Measurements from ENCODE around the gene NUBP1. TPM values are rescaled to one million over a fixed set of nuclear protein-coding genes. Genes with fewer than 3 reads are reported as not detected.
"Not testable (repeated sequence)": the region's sequence is repeated elsewhere in the genome, so short reads cannot be mapped to it uniquely, and the experiment has no call there.

Gene NUBP1
- polyA plus RNA-seq, 3 donors = 52.8 to 56.6 (median 54.3) TPM

DNA sequence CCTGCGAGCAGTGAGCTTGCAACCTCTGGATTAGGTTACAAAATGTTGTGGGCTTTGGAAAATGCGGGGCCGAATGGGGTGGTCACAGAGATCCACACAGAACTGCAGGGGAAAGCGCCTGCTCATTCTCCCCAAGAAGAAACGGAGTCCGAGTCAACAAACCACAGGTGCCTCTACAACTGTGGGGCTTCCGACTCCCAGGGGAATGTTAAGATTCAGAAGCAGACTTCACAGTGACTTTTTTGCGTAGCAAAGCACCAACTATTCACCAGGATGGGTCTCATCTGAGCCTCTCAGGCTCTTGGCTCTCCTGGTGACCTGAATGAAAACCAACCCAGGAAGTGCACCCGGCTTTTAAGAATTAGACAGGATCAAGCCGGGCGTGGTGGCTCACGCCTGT is 33.7 kb downstream of the NUBP1 start:
- no peak overlapping the region for H3K4me3 Mint-ChIP-seq
- Histone ChIP-seq H3K79me2 (ENCODE audit: insufficient read depth, low read length) (no peaks in the 10 kb centered on the region), H3K4me3 (replicated peaks in 1 of 3; ENCODE audit: low read depth in 2 of 3, low read length in 3 of 3) (no peak overlapping the region), H3K4me1 (ENCODE audit: control insufficient read depth in 1 of 2, insufficient read depth in 2 of 2, low read length in 2 of 2) (peaks cover 16 to 17% of the 10 kb centered on the region in 2 donors), H2AFZ (ENCODE audit: insufficient read depth, low read depth, low read length, poor library complexity, severe bottlenecking) (no peak overlapping the region), H4K20me1 (ENCODE audit: insufficient read depth, low read length) (no peaks in the 10 kb centered on the region), H3K9ac (ENCODE audit: insufficient read depth, low read length, poor library complexity, severe bottlenecking) (no peak overlapping the region), H3K9me3 (replicated peaks in 1 of 2; ENCODE audit: control insufficient read depth in 1 of 2, insufficient read depth in 1 of 2, low read length in 2 of 2) (no peaks in the 10 kb centered on the region), H3K27ac (ENCODE audit: low read depth in 1 of 2, low read length in 2 of 2) (no peak overlapping the region), H3K4me2 (replicated peaks; ENCODE audit: extremely low read depth, low read length, poor library complexity, severe bottlenecking) (no peak overlapping the region), H3K36me3 (replicated peaks in 1 of 2; ENCODE audit: control insufficient read depth in 1 of 2, insufficient read depth in 2 of 2, low read length in 2 of 2) (no peaks in the 10 kb centered on the region), H3K27me3 (ENCODE audit: control insufficient read depth in 2 of 2, insufficient read depth in 2 of 2, low read length in 2 of 2) (no peaks in the 10 kb centered on the region)
- no peaks in the 10 kb centered on the region for H3K36me3 Mint-ChIP-seq
- 93% methylated on average over 11 of the region's 12 CpGs for WGBS (ENCODE audit: insufficient coverage)
- peak overlapping the region in 1 of 7 donors; percentile 32 for H3K27ac Mint-ChIP-seq
- TF ChIP-seq, protein P1, sequence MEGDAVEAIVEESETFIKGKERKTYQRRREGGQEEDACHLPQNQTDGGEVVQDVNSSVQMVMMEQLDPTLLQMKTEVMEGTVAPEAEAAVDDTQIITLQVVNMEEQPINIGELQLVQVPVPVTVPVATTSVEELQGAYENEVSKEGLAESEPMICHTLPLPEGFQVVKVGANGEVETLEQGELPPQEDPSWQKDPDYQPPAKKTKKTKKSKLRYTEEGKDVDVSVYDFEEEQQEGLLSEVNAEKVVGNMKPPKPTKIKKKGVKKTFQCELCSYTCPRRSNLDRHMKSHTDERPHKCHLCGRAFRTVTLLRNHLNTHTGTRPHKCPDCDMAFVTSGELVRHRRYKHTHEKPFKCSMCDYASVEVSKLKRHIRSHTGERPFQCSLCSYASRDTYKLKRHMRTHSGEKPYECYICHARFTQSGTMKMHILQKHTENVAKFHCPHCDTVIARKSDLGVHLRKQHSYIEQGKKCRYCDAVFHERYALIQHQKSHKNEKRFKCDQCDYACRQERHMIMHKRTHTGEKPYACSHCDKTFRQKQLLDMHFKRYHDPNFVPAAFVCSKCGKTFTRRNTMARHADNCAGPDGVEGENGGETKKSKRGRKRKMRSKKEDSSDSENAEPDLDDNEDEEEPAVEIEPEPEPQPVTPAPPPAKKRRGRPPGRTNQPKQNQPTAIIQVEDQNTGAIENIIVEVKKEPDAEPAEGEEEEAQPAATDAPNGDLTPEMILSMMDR (IDR thresholded peaks at IDR 0.05) = no peak
- no peaks in the 10 kb centered on the region for H3K27me3 Mint-ChIP-seq (ENCODE audit: low read depth in 3 of 3)
- H3K9me3 Mint-ChIP-seq = peaks cover 0 to 2% (median 0%) of the 10 kb centered on the region in 7 donors
- intact Hi-C loops (cut with micrococcal nuclease) = no loop called here
- DNase-seq = no peak
- peaks cover 20% of the 10 kb centered on the region for H3K4me1 Mint-ChIP-seq

DNA sequence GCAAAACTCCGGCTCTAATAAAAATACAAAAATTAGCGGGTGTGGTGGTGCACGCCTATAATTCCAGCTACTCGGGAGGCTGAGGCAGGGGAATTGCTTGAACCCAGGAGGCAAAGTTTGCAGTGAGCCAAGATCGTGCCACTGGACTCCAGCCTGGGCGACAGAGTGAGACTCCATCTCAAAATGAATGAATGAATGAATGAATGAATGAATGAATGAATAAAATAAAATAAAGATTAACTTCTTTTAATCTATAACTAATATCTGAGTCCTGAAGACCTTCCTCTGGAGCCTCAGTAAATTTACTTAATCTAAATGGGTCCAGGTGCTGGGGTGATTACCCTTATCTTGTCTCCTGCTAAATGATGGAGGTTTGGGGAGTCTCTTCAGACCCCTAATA is 36.3 kb downstream of the NUBP1 start:
- H3K36me3 Mint-ChIP-seq; H4K20me1 ChIP-seq (ENCODE audit: insufficient read depth, low read length); H3K27ac Mint-ChIP-seq: not testable (repeated sequence)

More for the DNA sequence above, 36.3 kb downstream of the NUBP1 start:
- H3K27ac ChIP-seq (ENCODE audit: low read depth in 1 of 2, low read length in 2 of 2); intact Hi-C loops (cut with micrococcal nuclease); DNase-seq; H3K79me2 ChIP-seq (ENCODE audit: insufficient read depth, low read length); H3K27me3 Mint-ChIP-seq (ENCODE audit: low read depth in 3 of 3); H2AFZ ChIP-seq (ENCODE audit: insufficient read depth, low read depth, low read length, poor library complexity, severe bottlenecking); H3K4me3 ChIP-seq (replicated peaks in 1 of 3; ENCODE audit: low read depth in 2 of 3, low read length in 3 of 3); H3K4me2 ChIP-seq (replicated peaks; ENCODE audit: extremely low read depth, low read length, poor library complexity, severe bottlenecking); H3K4me1 ChIP-seq (ENCODE audit: control insufficient read depth in 1 of 2, insufficient read depth in 2 of 2, low read length in 2 of 2); H3K9me3 Mint-ChIP-seq; H3K9me3 ChIP-seq (replicated peaks in 1 of 2; ENCODE audit: control insufficient read depth in 1 of 2, insufficient read depth in 1 of 2, low read length in 2 of 2); H3K27me3 ChIP-seq (ENCODE audit: control insufficient read depth in 2 of 2, insufficient read depth in 2 of 2, low read length in 2 of 2); H3K36me3 ChIP-seq (replicated peaks in 1 of 2; ENCODE audit: control insufficient read depth in 1 of 2, insufficient read depth in 2 of 2, low read length in 2 of 2); H3K4me3 Mint-ChIP-seq; H3K9ac ChIP-seq (ENCODE audit: insufficient read depth, low read length, poor library complexity, severe bottlenecking); H3K4me1 Mint-ChIP-seq: not testable (repeated sequence)
- 100% methylated on average over 4 of the region's 6 CpGs for WGBS (ENCODE audit: insufficient coverage)
